ENCODE measurements around the gene TLR6. TPM values are rescaled to one million over a fixed set of nuclear protein-coding genes. Genes with fewer than 3 reads are reported as not detected.

TLR6 gene
- total RNA-seq, 2 donors from 2014 or later, result 0.99 to 1.8 TPM

- intact Hi-C loops (cut with DNase I), result no loop called here
- Histone ChIP-seq H3K9me3 (no peaks in the 10 kb centered on the region), H3K4me1 (no peaks in the 10 kb centered on the region), H3K4me3 (no peak overlapping the region), H3K27ac (no peak overlapping the region), H3K36me3 (replicated peaks in 1 of 2; ENCODE audit: insufficient read depth in 1 of 2, low read depth in 2 of 2) (no peaks in the 10 kb centered on the region), H3K27me3 (no peaks in the 10 kb centered on the region)
- DNase-seq, result no peak
- no peak for TF ChIP-seq CTCF (IDR thresholded peaks at IDR 0.05)
- TF ChIP-seq POLR2A (IDR thresholded peaks at IDR 0.05), result no peak
- no peak for ATAC-seq
Observed at GRCh38 chr4:38831653-38832052, 25.0 kb downstream of the TLR6 start.

GRCh38 chr4:38829237-38829636 lies 27.4 kb downstream of the TLR6 start:
- DNase-seq (no peak), ATAC-seq (no peak)
- H3K27ac ChIP-seq, result no peak overlapping the region
- TF ChIP-seq POLR2A (IDR thresholded peaks at IDR 0.05) (no peak), CTCF (IDR thresholded peaks at IDR 0.05) (no peak)
- intact Hi-C loops (cut with DNase I), result no loop called here
- H3K27me3 ChIP-seq, result no peaks in the 10 kb centered on the region
- no peak overlapping the region for H3K4me3 ChIP-seq
- WGBS, 2 donors, result 92 to 95% methylated on average over 5 of the region's 5 CpGs
- H3K4me1 ChIP-seq, result no peaks in the 10 kb centered on the region
- H3K36me3 ChIP-seq (replicated peaks in 1 of 2; ENCODE audit: insufficient read depth in 1 of 2, low read depth in 2 of 2), result no peaks in the 10 kb centered on the region
- H3K9me3 ChIP-seq, result no peaks in the 10 kb centered on the region

- Histone ChIP-seq H3K4me3 (no peak overlapping the region), H3K9me3 (no peaks in the 10 kb centered on the region), H3K27me3 (no peaks in the 10 kb centered on the region), H3K4me1 (no peaks in the 10 kb centered on the region), H3K36me3 (replicated peaks in 1 of 2; ENCODE audit: insufficient read depth in 1 of 2, low read depth in 2 of 2) (no peaks in the 10 kb centered on the region), H3K27ac (no peak overlapping the region)
- TF ChIP-seq CTCF (IDR thresholded peaks at IDR 0.05), result no peak
- TF ChIP-seq POLR2A (IDR thresholded peaks at IDR 0.05), result no peak
- intact Hi-C loops (cut with DNase I), result no loop called here
- 90 to 94% methylated on average over 24 to 25 of the region's 27 CpGs for whole genome bisulfite sequencing, 2 donors
- DNase-seq (no peak), ATAC-seq (no peak)
Observed at GRCh38 chr4:38823766-38824165, 32.9 kb downstream of the TLR6 start.

GRCh38 chr4:38822748-38823303 lies 33.8 kb downstream of the TLR6 start:
- H3K27me3 ChIP-seq, result no peaks in the 10 kb centered on the region
- no peaks in the 10 kb centered on the region for H3K9me3 ChIP-seq
- no peak overlapping the region for H3K27ac ChIP-seq
- intact Hi-C loops (cut with DNase I), result no loop called here
- H3K4me1 ChIP-seq, result no peaks in the 10 kb centered on the region
- no peaks in the 10 kb centered on the region for H3K36me3 ChIP-seq (replicated peaks in 1 of 2; ENCODE audit: insufficient read depth in 1 of 2, low read depth in 2 of 2)
- DNase-seq (no peak), ATAC-seq (no peak)
- TF ChIP-seq POLR2A (IDR thresholded peaks at IDR 0.05) (no peak), CTCF (IDR thresholded peaks at IDR 0.05) (no peak)
- WGBS, 2 donors, result 70 to 78% methylated on average over 5 of the region's 5 CpGs
- no peak overlapping the region for H3K4me3 ChIP-seq

GRCh38 chr4:38821739-38822138 lies 34.9 kb downstream of the TLR6 start:
- ATAC-seq (no peak), DNase-seq (no peak)
- intact Hi-C loops (cut with DNase I), result no loop called here
- no peak overlapping the region for H3K27ac ChIP-seq
- no peak overlapping the region for H3K4me3 ChIP-seq
- no peaks in the 10 kb centered on the region for H3K36me3 ChIP-seq (replicated peaks in 1 of 2; ENCODE audit: insufficient read depth in 1 of 2, low read depth in 2 of 2)
- WGBS, 2 donors, result 89 to 91% methylated on average over 3 of the region's 3 CpGs
- no peaks in the 10 kb centered on the region for H3K4me1 ChIP-seq
- H3K27me3 ChIP-seq, result no peaks in the 10 kb centered on the region
- no peaks in the 10 kb centered on the region for H3K9me3 ChIP-seq
- TF ChIP-seq CTCF (IDR thresholded peaks at IDR 0.05), result no peak
- TF ChIP-seq POLR2A (IDR thresholded peaks at IDR 0.05), result no peak

All from body of pancreas (tissue), 4 donors.